Measurements from ENCODE around the gene AAR2. TPM values are rescaled to one million over a fixed set of nuclear protein-coding genes. Genes with fewer than 3 reads are reported as not detected.

Gene AAR2
- total RNA-seq, 1 donor, result 23.7 TPM

DNA sequence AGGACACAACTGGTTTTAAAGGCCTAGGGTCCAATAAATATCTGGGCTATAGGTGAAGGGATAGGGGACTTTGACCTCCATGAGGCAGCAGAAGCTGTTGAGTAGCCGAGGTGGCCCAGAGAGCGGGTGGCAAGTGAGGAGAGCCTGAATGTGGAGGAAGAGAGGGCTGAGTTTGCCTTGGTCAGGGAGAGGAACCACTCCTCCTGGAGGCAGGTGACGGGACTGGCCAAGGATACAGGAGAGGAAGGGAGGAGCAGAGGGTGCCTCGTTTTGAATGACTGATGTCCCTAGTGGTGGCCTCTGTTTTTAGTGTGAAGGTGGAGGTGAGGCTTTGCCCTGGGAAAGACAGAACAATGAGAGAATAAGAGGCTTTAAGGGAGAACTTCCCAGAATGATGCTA lies 19.1 kb upstream of the AAR2 start:
- no peak for DNase-seq (ENCODE audit: low read depth)
- TF ChIP-seq, protein P1, sequence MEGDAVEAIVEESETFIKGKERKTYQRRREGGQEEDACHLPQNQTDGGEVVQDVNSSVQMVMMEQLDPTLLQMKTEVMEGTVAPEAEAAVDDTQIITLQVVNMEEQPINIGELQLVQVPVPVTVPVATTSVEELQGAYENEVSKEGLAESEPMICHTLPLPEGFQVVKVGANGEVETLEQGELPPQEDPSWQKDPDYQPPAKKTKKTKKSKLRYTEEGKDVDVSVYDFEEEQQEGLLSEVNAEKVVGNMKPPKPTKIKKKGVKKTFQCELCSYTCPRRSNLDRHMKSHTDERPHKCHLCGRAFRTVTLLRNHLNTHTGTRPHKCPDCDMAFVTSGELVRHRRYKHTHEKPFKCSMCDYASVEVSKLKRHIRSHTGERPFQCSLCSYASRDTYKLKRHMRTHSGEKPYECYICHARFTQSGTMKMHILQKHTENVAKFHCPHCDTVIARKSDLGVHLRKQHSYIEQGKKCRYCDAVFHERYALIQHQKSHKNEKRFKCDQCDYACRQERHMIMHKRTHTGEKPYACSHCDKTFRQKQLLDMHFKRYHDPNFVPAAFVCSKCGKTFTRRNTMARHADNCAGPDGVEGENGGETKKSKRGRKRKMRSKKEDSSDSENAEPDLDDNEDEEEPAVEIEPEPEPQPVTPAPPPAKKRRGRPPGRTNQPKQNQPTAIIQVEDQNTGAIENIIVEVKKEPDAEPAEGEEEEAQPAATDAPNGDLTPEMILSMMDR (IDR thresholded peaks at IDR 0.05; ENCODE audit: insufficient read depth, low read depth, low read length), result no peak
- no peak overlapping the region for H3K4me3 ChIP-seq (ENCODE audit: low read depth, low read length)

DNA sequence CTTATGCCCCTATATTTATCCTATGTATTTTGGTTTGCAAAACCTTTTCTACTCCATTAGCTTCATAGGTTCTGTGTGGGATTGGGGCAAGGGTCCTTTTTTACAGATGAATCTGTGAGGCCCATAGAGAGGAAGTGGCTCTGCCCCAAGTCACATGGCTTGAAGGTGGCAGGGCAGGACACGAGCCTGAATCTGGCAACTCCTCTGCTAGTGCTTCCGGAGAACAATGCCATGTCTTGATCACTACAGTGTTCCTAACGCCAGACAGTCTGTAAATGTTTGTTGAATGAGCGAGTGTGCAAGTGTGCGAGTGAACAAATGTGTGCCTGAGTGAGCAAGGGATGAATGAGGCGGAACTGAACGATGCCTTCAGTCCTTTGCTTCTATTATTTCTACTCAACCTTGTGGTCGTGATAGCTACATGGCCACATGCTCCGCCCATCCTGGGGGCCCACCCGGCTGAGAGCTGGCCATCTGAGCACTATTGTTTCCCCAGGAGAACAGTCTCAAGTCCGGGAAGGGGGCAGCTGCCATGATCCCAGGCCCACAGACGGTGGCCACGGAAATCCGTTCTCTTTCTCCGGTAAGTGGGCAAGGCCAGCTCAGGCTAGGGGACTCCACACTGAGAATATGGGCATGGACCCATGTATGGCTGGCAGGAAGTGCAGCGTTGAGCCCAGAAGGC lies 17.8 kb upstream of the AAR2 start:
- TF ChIP-seq, protein P1 (IDR thresholded peaks at IDR 0.05; ENCODE audit: insufficient read depth, low read depth, low read length), result no peak
- no peak overlapping the region for H3K4me3 ChIP-seq (ENCODE audit: low read depth, low read length)
- no peak for DNase-seq (ENCODE audit: low read depth)

DNA sequence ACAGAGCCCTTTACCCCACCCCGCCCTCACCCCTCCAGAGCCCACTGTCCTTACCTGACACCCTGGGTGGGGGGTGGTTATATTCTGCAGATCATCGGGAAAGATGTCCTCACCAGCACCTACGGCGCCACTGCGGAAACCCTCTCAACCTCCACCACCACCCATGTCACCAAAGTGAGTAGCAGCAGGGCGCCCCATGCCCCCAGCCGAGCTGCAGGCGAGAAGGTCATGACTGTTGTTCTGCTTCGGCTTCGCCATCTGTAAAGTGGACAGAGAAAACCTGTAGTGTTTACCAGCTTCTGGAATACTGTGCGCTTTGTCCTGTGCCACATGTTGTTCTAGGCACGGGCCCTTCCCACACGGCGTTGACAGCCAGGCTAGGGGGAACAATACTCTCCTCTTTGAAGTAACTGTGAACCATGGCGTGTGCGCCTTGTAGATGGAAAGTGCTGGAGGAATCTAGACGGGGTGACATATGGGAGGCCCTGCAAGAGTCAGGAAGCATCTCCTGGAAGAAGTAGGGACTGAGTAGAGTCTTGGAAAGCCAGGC lies 16.5 kb upstream of the AAR2 start:
- H3K4me3 ChIP-seq (ENCODE audit: low read depth, low read length), result no peak overlapping the region
- TF ChIP-seq, protein P1 (IDR thresholded peaks at IDR 0.05; ENCODE audit: insufficient read depth, low read depth, low read length), result no peak
- DNase-seq (ENCODE audit: low read depth), result no peak

DNA sequence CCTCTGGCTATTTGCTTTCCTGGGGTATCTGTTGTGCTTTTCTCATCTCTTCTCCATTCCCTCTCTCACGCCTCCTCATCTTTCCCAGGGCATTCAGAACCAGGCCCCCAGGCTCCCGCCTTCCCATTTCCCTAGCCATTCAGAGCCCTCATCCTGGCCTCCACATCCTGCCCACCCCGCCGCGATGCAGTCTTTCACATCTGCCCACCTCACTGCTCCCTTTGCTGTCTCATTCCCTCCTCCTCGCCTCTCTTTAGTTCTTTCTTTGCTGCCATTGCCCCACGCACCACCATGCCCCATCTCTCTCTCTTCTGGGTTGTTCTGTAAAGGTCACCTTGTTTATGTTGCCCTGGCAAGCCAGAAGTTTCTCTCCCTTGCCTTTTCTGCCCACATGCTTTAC lies 10.6 kb upstream of the AAR2 start:
- H3K4me3 ChIP-seq (ENCODE audit: low read depth, low read length), result no peak overlapping the region
- no peak for DNase-seq (ENCODE audit: low read depth)
- TF ChIP-seq, protein P1 (IDR thresholded peaks at IDR 0.05; ENCODE audit: insufficient read depth, low read depth, low read length), result no peak

DNA sequence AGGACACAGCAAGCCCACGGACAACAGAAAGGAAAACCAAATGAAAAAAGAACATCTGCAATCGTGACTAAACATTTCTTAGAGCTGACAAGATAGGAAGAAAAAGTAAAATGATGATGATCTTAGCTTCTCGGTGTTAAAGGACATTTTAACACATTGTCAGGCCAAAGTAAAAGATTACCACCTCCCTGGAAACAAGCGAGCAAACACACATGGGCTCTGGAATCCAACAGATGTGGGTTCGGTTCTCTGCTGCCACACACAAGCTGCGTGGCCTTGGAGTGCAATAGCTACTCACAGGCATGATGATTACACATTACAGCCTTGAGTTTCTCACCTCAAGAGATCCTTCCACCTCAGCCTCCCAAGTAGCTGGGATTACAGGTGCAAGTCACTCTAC lies 7.5 kb upstream of the AAR2 start:
- TF ChIP-seq, protein P1 (IDR thresholded peaks at IDR 0.05; ENCODE audit: insufficient read depth, low read depth, low read length), result no peak
- no peak overlapping the region for H3K4me3 ChIP-seq (ENCODE audit: low read depth, low read length)
- no peak for DNase-seq (ENCODE audit: low read depth)

DNA sequence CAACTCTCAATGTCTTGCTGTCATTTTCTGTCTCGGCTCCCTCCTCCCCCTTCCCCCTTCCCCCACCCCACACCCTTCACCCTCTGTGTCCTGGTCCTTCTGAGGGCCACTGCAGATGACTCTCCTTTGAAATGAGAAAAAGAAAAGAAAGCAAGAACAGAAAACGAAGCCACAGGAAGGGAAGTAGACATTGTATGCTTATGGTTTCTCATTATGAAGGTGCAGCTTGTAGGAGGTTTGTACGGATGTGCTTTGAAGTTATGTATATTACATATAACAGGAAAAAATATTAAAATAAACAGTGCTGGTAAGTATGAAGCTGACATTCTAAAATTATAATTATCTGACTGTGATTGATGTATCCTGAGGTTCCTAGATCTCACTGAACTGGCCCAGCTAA lies 6.3 kb upstream of the AAR2 start:
- no peak overlapping the region for H3K4me3 ChIP-seq (ENCODE audit: low read depth, low read length)
- no peak for DNase-seq (ENCODE audit: low read depth)
- TF ChIP-seq, protein P1 (IDR thresholded peaks at IDR 0.05; ENCODE audit: insufficient read depth, low read depth, low read length), result no peak

DNA sequence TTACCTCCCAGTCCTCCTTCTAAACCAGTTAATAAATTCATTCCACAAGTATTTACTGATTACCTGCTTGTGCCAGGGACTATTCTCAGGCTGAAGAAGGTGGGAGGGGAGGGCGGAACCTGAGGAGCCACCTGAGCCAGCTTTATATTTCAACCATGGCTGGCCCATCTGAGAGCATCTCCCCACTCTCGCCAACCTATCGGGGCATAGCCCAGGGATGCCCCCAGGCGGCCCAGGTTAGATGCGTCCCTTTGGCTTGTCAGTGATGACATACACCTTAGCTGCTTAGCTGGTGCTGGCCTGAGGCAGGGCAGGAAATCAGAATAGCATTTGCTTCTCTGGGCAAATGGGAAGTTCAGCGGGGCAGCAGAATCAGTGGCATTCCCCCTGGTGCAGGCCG lies 4.9 kb upstream of the AAR2 start:
- TF ChIP-seq, protein P1 (IDR thresholded peaks at IDR 0.05; ENCODE audit: insufficient read depth, low read depth, low read length), result no peak
- no peak overlapping the region for H3K4me3 ChIP-seq (ENCODE audit: low read depth, low read length)
- no peak for DNase-seq (ENCODE audit: low read depth)
